WTC11 (cell line): ENCODE data around the gene KY.

Experiments
- ATF1 ChIP-seq: sonication (generic); formaldehyde crosslinking; IDR thresholded peaks from 2 replicates; pipeline ENCODE4 v1.8.1; 2023; ENCODE audit warnings: mild to moderate bottlenecking, moderate library complexity, missing genetic modification reagents
- CTCF ChIP-seq: fragments of 200-600 bp; IDR thresholded peaks from 2 replicates; pipeline ENCODE4 v1.8.0; 2022; ENCODE audit warnings: antibody characterized with exemption
- E2F5 ChIP-seq: sonication (generic); formaldehyde crosslinking; IDR thresholded peaks from 2 replicates; pipeline ENCODE4 v1.8.1; 2022; ENCODE audit warnings: mild to moderate bottlenecking, moderate library complexity, missing genetic modification reagents
- KAT7 ChIP-seq: sonication (generic); formaldehyde crosslinking; IDR thresholded peaks from 2 replicates; pipeline ENCODE4 v1.8.1; 2023; ENCODE audit warnings: missing genetic modification reagents, mild to moderate bottlenecking, borderline replicate concordance
- MXD4 ChIP-seq: fragments of 250-450 bp; sonication (Bioruptor Pico); IDR thresholded peaks from 2 replicates; pipeline ENCODE4 v1.8.0; 2021; ENCODE audit warnings: mild to moderate bottlenecking, moderate library complexity, borderline replicate concordance
- NFYB ChIP-seq: sonication (generic); formaldehyde crosslinking; conservative IDR thresholded peaks from 2 replicates; pipeline ENCODE4 v1.8.0; 2022; ENCODE audit warnings: low read depth, missing genetic modification reagents
- PRDM15 ChIP-seq: sonication (generic); formaldehyde crosslinking; IDR thresholded peaks from 2 replicates; pipeline ENCODE4 v1.8.0; 2022; ENCODE audit warnings: missing genetic modification reagents
- SMAD3 ChIP-seq: sonication (generic); formaldehyde crosslinking; IDR thresholded peaks from 2 replicates; pipeline ENCODE4 v1.8.0; 2022; ENCODE audit warnings: missing genetic modification reagents, mild to moderate bottlenecking, borderline replicate concordance
- TCF7 ChIP-seq: sonication (generic); formaldehyde crosslinking; IDR thresholded peaks from 2 replicates; pipeline ENCODE4 v1.8.0; 2022; ENCODE audit warnings: mild to moderate bottlenecking, low read depth, missing genetic modification reagents, moderate library complexity
- TEAD4 ChIP-seq: sonication (generic); formaldehyde crosslinking; IDR thresholded peaks from 2 replicates; pipeline ENCODE4 v1.8.0; 2022; ENCODE audit warnings: mild to moderate bottlenecking, missing genetic modification reagents
- TP53 ChIP-seq: sonication (generic); formaldehyde crosslinking; IDR thresholded peaks from 2 replicates; pipeline ENCODE4 v1.8.1; 2023; ENCODE audit warnings: mild to moderate bottlenecking, missing genetic modification reagents
- ZBTB21 ChIP-seq: sonication (generic); formaldehyde crosslinking; IDR thresholded peaks from 2 replicates; pipeline ENCODE4 v1.8.1; 2023; ENCODE audit warnings: mild to moderate bottlenecking, missing genetic modification reagents, borderline replicate concordance
- ZNF263 ChIP-seq: sonication (generic); formaldehyde crosslinking; IDR thresholded peaks from 2 replicates; pipeline ENCODE4 v1.8.1; 2022; ENCODE audit warnings: low read depth, mild to moderate bottlenecking, moderate library complexity, missing genetic modification reagents

GRCh38 chr3:134615743-134616142 is 35.1 kb downstream of the KY start:
- TF ChIP-seq CTCF: no peak
- no peak for TF ChIP-seq TP53
- TF ChIP-seq PRDM15 (CRISPR knock-in tag): no peak
- no peak for TF ChIP-seq SMAD3 (CRISPR knock-in tag)
- TF ChIP-seq ATF1: no peak
- TF ChIP-seq E2F5 (CRISPR knock-in tag): no peak
- no peak for TF ChIP-seq NFYB
- no peak for TF ChIP-seq MXD4 (CRISPR knock-in tag)
- TF ChIP-seq ZBTB21 (CRISPR knock-in tag): no peak
- no peak for TF ChIP-seq KAT7 (CRISPR knock-in tag)
- no peak for TF ChIP-seq ZNF263 (CRISPR knock-in tag)
- no peak for TF ChIP-seq TCF7 (CRISPR knock-in tag)
- TF ChIP-seq TEAD4 (CRISPR knock-in tag): no peak
